ENCODE results near the gene COPS2. TPM values are rescaled to one million over a fixed set of nuclear protein-coding genes. Genes with fewer than 3 reads are reported as not detected.

The COPS2 gene
- total and polyA plus RNA-seq, 2 donors (not counting 1 experiment from before 2014, with no cell fraction given), result 13.8 to 47.8 TPM

DNA sequence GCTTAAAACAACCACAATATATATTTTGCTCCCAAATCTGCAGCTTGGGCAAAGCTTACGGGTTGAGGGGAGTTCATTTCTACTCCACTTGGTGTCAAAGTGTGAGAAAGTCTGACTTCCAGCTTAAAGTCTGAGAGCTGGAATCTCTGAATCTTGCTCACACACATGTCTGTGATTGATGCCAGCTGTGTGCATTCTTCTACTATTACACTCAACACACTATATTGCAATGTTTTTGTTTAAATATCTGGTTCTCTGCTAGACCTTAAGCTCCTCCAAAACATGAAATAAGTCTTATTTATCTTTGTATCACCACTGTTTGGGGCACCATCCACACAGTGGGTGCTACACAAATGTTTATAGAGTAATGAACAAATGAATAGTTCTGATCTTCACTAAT, 72.4 kb downstream of the COPS2 start:
- TF ChIP-seq, protein P1, sequence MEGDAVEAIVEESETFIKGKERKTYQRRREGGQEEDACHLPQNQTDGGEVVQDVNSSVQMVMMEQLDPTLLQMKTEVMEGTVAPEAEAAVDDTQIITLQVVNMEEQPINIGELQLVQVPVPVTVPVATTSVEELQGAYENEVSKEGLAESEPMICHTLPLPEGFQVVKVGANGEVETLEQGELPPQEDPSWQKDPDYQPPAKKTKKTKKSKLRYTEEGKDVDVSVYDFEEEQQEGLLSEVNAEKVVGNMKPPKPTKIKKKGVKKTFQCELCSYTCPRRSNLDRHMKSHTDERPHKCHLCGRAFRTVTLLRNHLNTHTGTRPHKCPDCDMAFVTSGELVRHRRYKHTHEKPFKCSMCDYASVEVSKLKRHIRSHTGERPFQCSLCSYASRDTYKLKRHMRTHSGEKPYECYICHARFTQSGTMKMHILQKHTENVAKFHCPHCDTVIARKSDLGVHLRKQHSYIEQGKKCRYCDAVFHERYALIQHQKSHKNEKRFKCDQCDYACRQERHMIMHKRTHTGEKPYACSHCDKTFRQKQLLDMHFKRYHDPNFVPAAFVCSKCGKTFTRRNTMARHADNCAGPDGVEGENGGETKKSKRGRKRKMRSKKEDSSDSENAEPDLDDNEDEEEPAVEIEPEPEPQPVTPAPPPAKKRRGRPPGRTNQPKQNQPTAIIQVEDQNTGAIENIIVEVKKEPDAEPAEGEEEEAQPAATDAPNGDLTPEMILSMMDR (IDR thresholded peaks at IDR 0.05), result no peak
- no peak for TF ChIP-seq EZH2 (IDR thresholded peaks at IDR 0.05; ENCODE audit: borderline replicate concordance, insufficient read depth, low read depth, low read length, poor library complexity, severe bottlenecking)

DNA sequence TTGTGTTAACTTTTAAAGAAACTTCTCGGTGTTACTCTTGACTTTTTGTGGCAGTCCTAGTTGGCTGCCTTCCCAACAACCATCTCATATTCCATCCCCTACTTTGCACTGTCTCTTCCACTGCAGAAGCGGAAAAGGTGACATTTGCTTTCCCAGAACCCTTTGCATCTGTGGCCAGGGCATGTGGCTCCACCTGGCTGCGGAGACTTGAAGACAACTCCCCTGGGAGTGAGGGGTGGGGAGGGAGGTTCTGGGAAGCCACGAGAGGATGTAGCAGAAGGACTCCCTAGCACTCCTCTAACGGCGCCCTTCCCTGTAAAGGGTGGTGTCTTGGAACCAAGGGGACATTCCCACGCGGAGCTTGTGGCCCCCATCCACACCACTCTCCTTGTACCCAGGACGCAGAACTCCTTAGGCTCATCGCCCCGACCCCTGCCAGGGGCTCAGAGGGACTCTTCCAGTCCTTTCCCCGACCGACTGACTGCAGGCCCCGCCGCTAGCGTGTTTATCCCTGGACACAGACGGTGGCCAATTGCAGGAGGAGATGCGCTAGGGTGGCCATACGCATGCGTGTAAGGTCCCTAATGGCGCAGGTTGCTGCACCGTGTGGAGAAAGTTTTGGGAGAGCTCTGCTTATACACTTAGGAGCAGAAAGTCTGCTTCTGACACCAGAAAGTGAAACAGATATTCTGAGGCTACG, 75.9 kb downstream of the COPS2 start:
- Histone ChIP-seq H3K9ac (ENCODE audit: low read length) (no peak overlapping the region), H3K4me3 (ENCODE audit: control extremely low read depth in 1 of 5, extremely low read depth in 1 of 5, insufficient read depth in 1 of 5, low read depth in 2 of 5, low read length in 4 of 5) (no peak overlapping the region), H3K36me3 (replicated peaks in 1 of 2; ENCODE audit: control extremely low read depth in 1 of 2, control insufficient read depth in 1 of 2, extremely low read depth in 1 of 2, insufficient read depth in 2 of 2, low read length in 1 of 2) (no peaks in the 10 kb centered on the region), H3K79me2 (ENCODE audit: control insufficient read depth, insufficient read depth, low read length) (no peaks in the 10 kb centered on the region), H3K27ac (ENCODE audit: low read length in 2 of 2) (no peak overlapping the region), H3K27me3 (replicated peaks in 1 of 4; ENCODE audit: control extremely low read depth in 1 of 4, control insufficient read depth in 3 of 4, insufficient read depth in 4 of 4, low read length in 3 of 4) (no peaks in the 10 kb centered on the region), H2AFZ (ENCODE audit: insufficient read depth, low read depth, low read length, poor library complexity, severe bottlenecking) (no peak overlapping the region), H3K4me1 (ENCODE audit: control insufficient read depth in 2 of 2, insufficient read depth in 2 of 2, low read length in 2 of 2) (no peaks in the 10 kb centered on the region), H3K4me2 (replicated peaks; ENCODE audit: low read depth, low read length, poor library complexity, severe bottlenecking) (no peak overlapping the region), H4K20me1 (ENCODE audit: control insufficient read depth, insufficient read depth, low read length, poor library complexity, severe bottlenecking) (no peaks in the 10 kb centered on the region), H3K9me3 (ENCODE audit: control extremely low read depth in 1 of 3, control insufficient read depth in 2 of 3, insufficient read depth in 1 of 3, low read length in 2 of 3) (peaks cover 0 to 9% (median 0%) of the 10 kb centered on the region in 3 donors)
- no peaks in the 10 kb centered on the region for H3K9me3 Mint-ChIP-seq (ENCODE audit: insufficient read depth)
- intact Hi-C loops (cut with micrococcal nuclease), result no loop called here
- no peaks in the 10 kb centered on the region for H3K27me3 Mint-ChIP-seq
- WGBS (ENCODE audit: insufficient coverage), result 97% methylated on average over 15 of the region's 23 CpGs
- H3K4me1 Mint-ChIP-seq, result no peaks in the 10 kb centered on the region
- TF ChIP-seq EZH2 (IDR thresholded peaks at IDR 0.05; ENCODE audit: borderline replicate concordance, insufficient read depth, low read depth, low read length, poor library complexity, severe bottlenecking), result no peak
- TF ChIP-seq, protein P1 (IDR thresholded peaks at IDR 0.05), result no peak
- CTCF ChIA-PET, result no interaction called here
- no peak overlapping the region for H3K27ac Mint-ChIP-seq
- no peak overlapping the region for H3K4me3 Mint-ChIP-seq
- POLR2A ChIA-PET, result no interaction called here
- ATAC-seq (ENCODE audit: low read depth), result no peak
- no peak for DNase-seq

More for the DNA sequence above, 72.4 kb downstream of the COPS2 start:
- no peak overlapping the region for H3K4me2 ChIP-seq (replicated peaks; ENCODE audit: low read depth, low read length, poor library complexity, severe bottlenecking)
- ATAC-seq (ENCODE audit: low read depth) (no peak), DNase-seq (no peak)
- ChIA-PET POLR2A (no interaction called here), CTCF (interaction anchor here (1.0 kb wide), 1 partner anchor 23 kb away, joined by 3 read pairs; no protein-coding TSS in a partner anchor)
- H3K9me3 ChIP-seq (ENCODE audit: control extremely low read depth in 1 of 3, control insufficient read depth in 2 of 3, insufficient read depth in 1 of 3, low read length in 2 of 3), result peaks cover 0 to 9% (median 0%) of the 10 kb centered on the region in 3 donors
- no peaks in the 10 kb centered on the region for H4K20me1 ChIP-seq (ENCODE audit: control insufficient read depth, insufficient read depth, low read length, poor library complexity, severe bottlenecking)
- H3K79me2 ChIP-seq (ENCODE audit: control insufficient read depth, insufficient read depth, low read length), result no peaks in the 10 kb centered on the region
- H3K4me3 ChIP-seq (ENCODE audit: control extremely low read depth in 1 of 5, extremely low read depth in 1 of 5, insufficient read depth in 1 of 5, low read depth in 2 of 5, low read length in 4 of 5), result no peak overlapping the region
- H3K27me3 ChIP-seq (replicated peaks in 1 of 4; ENCODE audit: control extremely low read depth in 1 of 4, control insufficient read depth in 3 of 4, insufficient read depth in 4 of 4, low read length in 3 of 4), result no peaks in the 10 kb centered on the region
- Mint-ChIP-seq H3K4me3 (no peak overlapping the region), H3K27me3 (no peaks in the 10 kb centered on the region), H3K27ac (no peak overlapping the region), H3K4me1 (no peaks in the 10 kb centered on the region), H3K9me3 (ENCODE audit: insufficient read depth) (no peaks in the 10 kb centered on the region)
- WGBS (ENCODE audit: insufficient coverage), result no CpG with 5 or more reads among the region's 1 CpG
- H3K27ac ChIP-seq (ENCODE audit: low read length in 2 of 2), result no peak overlapping the region
- H3K9ac ChIP-seq (ENCODE audit: low read length), result no peak overlapping the region
- no peaks in the 10 kb centered on the region for H3K36me3 ChIP-seq (replicated peaks in 1 of 2; ENCODE audit: control extremely low read depth in 1 of 2, control insufficient read depth in 1 of 2, extremely low read depth in 1 of 2, insufficient read depth in 2 of 2, low read length in 1 of 2)
- intact Hi-C loops (cut with micrococcal nuclease), result no loop called here
- no peaks in the 10 kb centered on the region for H3K4me1 ChIP-seq (ENCODE audit: control insufficient read depth in 2 of 2, insufficient read depth in 2 of 2, low read length in 2 of 2)
- no peak overlapping the region for H2AFZ ChIP-seq (ENCODE audit: insufficient read depth, low read depth, low read length, poor library complexity, severe bottlenecking)

Measured in B cell (primary cell).